HCT116 (cell line): ENCODE measurements around the gene TBC1D21. TPM values are rescaled to one million over a fixed set of nuclear protein-coding genes. Genes with fewer than 3 reads are reported as not detected.

Experiments
- ATAC-seq: fragments of 200-7000 bp; cut with Tn5 transposase; 2 replicates; pipeline ENCODE4 v1.9.1; 2020; ENCODE audit warnings: mild to moderate bottlenecking, moderate library complexity
- BruUV-seq: library from RNA; stranded (reverse); fragments of 400-500 nt; replicated peaks from 2 replicates; lab custom pipeline; 2021; lab: Mats Ljungman, UMichigan
- CTCF ChIA-PET: fragments of 300-600 bp; sonication (Branson Sonifier 250); formaldehyde crosslinking; loops from one replicate; lab custom pipeline; 2021; ENCODE audit warnings: antibody characterized with exemption; lab: Charles Lee
- POLR2A ChIA-PET: fragments of 300-600, 350-600 bp; sonication (Branson Sonifier 250); formaldehyde crosslinking; loops from one replicate; lab custom pipeline; 2021; ENCODE audit warnings: antibody characterized with exemption; lab: Charles Lee
- RAD21 ChIA-PET, 2 experiments: fragments of 300-600 bp; sonication (Branson Sonifier 250); formaldehyde crosslinking; loops; one replicate each; lab custom pipeline; 2023; ENCODE audit warnings: low total read pairs in 2 of 2; ENCODE audit not compliant: uncharacterized antibody in 2 of 2, unreplicated experiment in 2 of 2, low non-redundant PET in 1 of 2; lab: Charles Lee
- DNase-seq: peaks from one replicate; pipeline ENCODE4 v3.0.0-alpha.2; 2010; ENCODE audit warnings: low read depth, low spot score
- H2AFZ ChIP-seq: fragments of 200-600 bp; shearing (Covaris generic), sonication (generic); 2 replicates; pipeline ENCODE4 v1.6.1; 2017; ENCODE audit warnings: low read depth, mixed run types, mixed read lengths, antibody characterized with exemption, low read length; ENCODE audit not compliant: poor library complexity, severe bottlenecking
- H3K27ac ChIP-seq: 2 replicates; pipeline ENCODE4 v1.5.1; 2012; ENCODE audit warnings: low read depth, low read length
- H3K27me3 ChIP-seq: fragments of 200-600 bp; sonication (generic); 2 replicates; pipeline ENCODE4 v1.6.1; 2016; ENCODE audit warnings: mixed run types, low read length, mixed read lengths; ENCODE audit not compliant: insufficient read depth
- H3K36me3 ChIP-seq, 2 experiments: fragments of 200-500 bp in 1 of 2; fragments of 200-600 bp in 1 of 2; sonication (Bioruptor generic) in 1 of 2; sonication (generic) in 1 of 2; 2 replicates each; pipeline versions ENCODE4 v1.5.1 to v1.6.1; 2014 to 2016; ENCODE audit warnings: low read length in 2 of 2, inconsistent platforms in 1 of 2, mixed read lengths in 1 of 2, mixed run types in 1 of 2; ENCODE audit not compliant: insufficient read depth in 2 of 2, control insufficient read depth in 1 of 2
- H3K4me1 ChIP-seq, 2 experiments: fragments of 200-600 bp in 1 of 2; sonication (generic) in 1 of 2; 2 replicates each; pipeline versions ENCODE4 v1.5.1 to v1.6.1; 2012 to 2017; ENCODE audit warnings: low read length in 2 of 2, inconsistent platforms in 1 of 2, mild to moderate bottlenecking in 1 of 2, mixed read lengths in 1 of 2, mixed run types in 1 of 2, moderate library complexity in 1 of 2; ENCODE audit not compliant: insufficient read depth in 2 of 2, control insufficient read depth in 1 of 2
- H3K4me2 ChIP-seq: fragments of 200-600 bp; sonication (generic); 2 replicates; pipeline ENCODE4 v1.6.1; 2017; ENCODE audit warnings: mixed run types, low read length, mixed read lengths
- H3K4me3 ChIP-seq, 2 experiments: fragments of 200-600 bp in 1 of 2; sonication (generic) in 1 of 2; replicated peaks in 1 of 2; 2 replicates each; pipeline ENCODE4 v1.5.1; 2011 to 2016; ENCODE audit warnings: low read length in 2 of 2, control low read depth in 1 of 2, low read depth in 1 of 2, mild to moderate bottlenecking in 1 of 2, mixed read lengths in 1 of 2, mixed run types in 1 of 2
- H3K79me2 ChIP-seq: fragments of 200-600 bp; sonication (generic); 2 replicates; pipeline ENCODE4 v1.6.1; 2017; ENCODE audit warnings: mild to moderate bottlenecking, mixed run types, low read length, moderate library complexity, mixed read lengths; ENCODE audit not compliant: insufficient read depth
- H3K9ac ChIP-seq: fragments of 200-600 bp; sonication (generic); 2 replicates; pipeline ENCODE4 v1.6.1; 2016; ENCODE audit warnings: low read length, mixed read lengths
- H3K9me2 ChIP-seq: fragments of 200-600 bp; sonication (generic), shearing (Covaris generic); 2 replicates; pipeline ENCODE4 v1.6.1; 2017; ENCODE audit warnings: mixed run types, mild to moderate bottlenecking, moderate library complexity; ENCODE audit not compliant: insufficient read depth
- H3K9me3 ChIP-seq, 2 experiments: fragments of 200-500 bp in 1 of 2; fragments of 200-600 bp in 1 of 2; sonication (Bioruptor generic) in 1 of 2; sonication (generic) in 1 of 2; 2 replicates each; pipeline ENCODE4 v1.6.1; 2014 to 2017; ENCODE audit warnings: low read length in 2 of 2, mixed read lengths in 2 of 2, inconsistent platforms in 1 of 2, low read depth in 1 of 2, mild to moderate bottlenecking in 1 of 2, mixed run types in 1 of 2, moderate library complexity in 1 of 2; ENCODE audit not compliant: control insufficient read depth in 1 of 2, insufficient read depth in 1 of 2
- H4K20me1 ChIP-seq: fragments of 200-600 bp; sonication (generic), shearing (Covaris generic); 2 replicates; pipeline ENCODE4 v1.6.1; 2017; ENCODE audit warnings: mixed run types, mild to moderate bottlenecking, moderate library complexity; ENCODE audit not compliant: insufficient read depth
- ATF3 ChIP-seq: IDR thresholded peaks from 2 replicates; pipeline ENCODE4 v1.6.1; 2012
- CEBPB ChIP-seq: IDR thresholded peaks from 2 replicates; pipeline ENCODE4 v1.6.1; 2012; ENCODE audit warnings: low read depth
- ELF1 ChIP-seq: IDR thresholded peaks from 2 replicates; pipeline ENCODE4 v1.6.1; 2012; ENCODE audit warnings: low read depth, borderline replicate concordance
- EZH2phosphoT487 ChIP-seq: fragments of 200-600 bp; IDR thresholded peaks from 2 replicates; pipeline ENCODE4 v1.6.1; 2018; ENCODE audit warnings: antibody characterized with exemption, borderline replicate concordance
- FOSL1 ChIP-seq: IDR thresholded peaks from 2 replicates; pipeline ENCODE4 v1.6.1; 2012; ENCODE audit warnings: low read depth
- MAX ChIP-seq: IDR thresholded peaks from 2 replicates; pipeline ENCODE4 v1.6.1; 2012
- POLR2A ChIP-seq: IDR thresholded peaks from 2 replicates; pipeline ENCODE4 v1.7.0; 2011; ENCODE audit warnings: borderline replicate concordance; ENCODE audit not compliant: insufficient read depth, insufficient read length; ENCODE audit errors: extremely low read depth
- RAD21 ChIP-seq: IDR thresholded peaks from 2 replicates; pipeline ENCODE4 v1.6.1; 2012; ENCODE audit warnings: low read depth, mild to moderate bottlenecking
- SIN3A ChIP-seq: IDR thresholded peaks from 2 replicates; pipeline ENCODE4 v1.6.1; 2012; ENCODE audit warnings: low read depth
- SP1 ChIP-seq: IDR thresholded peaks from 2 replicates; pipeline ENCODE4 v1.6.1; 2012; ENCODE audit warnings: low read depth
- ZNF274 ChIP-seq: fragments of 200-500 bp; sonication (Bioruptor generic); IDR thresholded peaks from 2 replicates; pipeline ENCODE4 v1.6.1; 2014; ENCODE audit warnings: mild to moderate bottlenecking, low read depth, low read length, inconsistent platforms
- intact Hi-C: fragments of 100-400 bp; cut with micrococcal nuclease; formaldehyde crosslinking; loops from 2 replicates; pipeline ENCODE4 v1.10.0; 2022
- total RNA-seq: library from RNA; stranded (reverse); gene quantifications from one replicate; pipeline ENCODE4 v1.2.1, GENCODE V29; 2021; ENCODE audit not compliant: unreplicated experiment
- TF ChIP-seq, protein P1 (sequence below): IDR thresholded peaks from 2 replicates; pipeline ENCODE4 v1.6.1; 2011; ENCODE audit warnings: mild to moderate bottlenecking, low read length, moderate library complexity; ENCODE audit not compliant: insufficient replicate concordance; ENCODE audit errors: extremely low read depth
- TF ChIP-seq, protein P2 (sequence below): IDR thresholded peaks from 2 replicates; pipeline ENCODE4 v1.6.1; 2012; ENCODE audit warnings: low read depth

Gene TBC1D21
- total RNA-seq, 1 experiment from 2014 or later, result not detected

GRCh38 chr15:73852507-73852906 lies 20.9 kb upstream of the TBC1D21 start (continued):
- TF ChIP-seq, protein P1, sequence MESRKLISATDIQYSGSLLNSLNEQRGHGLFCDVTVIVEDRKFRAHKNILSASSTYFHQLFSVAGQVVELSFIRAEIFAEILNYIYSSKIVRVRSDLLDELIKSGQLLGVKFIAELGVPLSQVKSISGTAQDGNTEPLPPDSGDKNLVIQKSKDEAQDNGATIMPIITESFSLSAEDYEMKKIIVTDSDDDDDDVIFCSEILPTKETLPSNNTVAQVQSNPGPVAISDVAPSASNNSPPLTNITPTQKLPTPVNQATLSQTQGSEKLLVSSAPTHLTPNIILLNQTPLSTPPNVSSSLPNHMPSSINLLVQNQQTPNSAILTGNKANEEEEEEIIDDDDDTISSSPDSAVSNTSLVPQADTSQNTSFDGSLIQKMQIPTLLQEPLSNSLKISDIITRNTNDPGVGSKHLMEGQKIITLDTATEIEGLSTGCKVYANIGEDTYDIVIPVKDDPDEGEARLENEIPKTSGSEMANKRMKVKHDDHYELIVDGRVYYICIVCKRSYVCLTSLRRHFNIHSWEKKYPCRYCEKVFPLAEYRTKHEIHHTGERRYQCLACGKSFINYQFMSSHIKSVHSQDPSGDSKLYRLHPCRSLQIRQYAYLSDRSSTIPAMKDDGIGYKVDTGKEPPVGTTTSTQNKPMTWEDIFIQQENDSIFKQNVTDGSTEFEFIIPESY, result no peak
- no peak for TF ChIP-seq ZNF274

GRCh38 chr15:73854265-73854664 lies 19.1 kb upstream of the TBC1D21 start:
- Histone ChIP-seq H3K9me2 (no peaks in the 10 kb centered on the region), H3K4me1 (no peaks in the 10 kb centered on the region), H3K27me3 (peaks cover 52% of the 10 kb centered on the region), H3K9me3 (no peaks in the 10 kb centered on the region), H3K27ac (no peak overlapping the region), H4K20me1 (no peaks in the 10 kb centered on the region), H3K9ac (no peak overlapping the region), H3K4me3 (no peak overlapping the region), H3K36me3 (no peaks in the 10 kb centered on the region), H2AFZ (no peak overlapping the region), H3K79me2 (no peaks in the 10 kb centered on the region), H3K4me2 (no peak overlapping the region)
- POLR2A ChIA-PET, result no interaction called here
- ATAC-seq (no peak), DNase-seq (no peak)
- BruUV-seq, result no TSS peak
- RAD21 ChIA-PET, result no interaction called here
- TF ChIP-seq SP1 (no peak), MAX (no peak), RAD21 (no peak), ZNF274 (no peak), FOSL1 (no peak), CEBPB (no peak), ELF1 (no peak), POLR2A (no peak), ATF3 (no peak), SIN3A (no peak), EZH2phosphoT487 (no peak)
- TF ChIP-seq, protein P1, result no peak
- TF ChIP-seq, protein P2, sequence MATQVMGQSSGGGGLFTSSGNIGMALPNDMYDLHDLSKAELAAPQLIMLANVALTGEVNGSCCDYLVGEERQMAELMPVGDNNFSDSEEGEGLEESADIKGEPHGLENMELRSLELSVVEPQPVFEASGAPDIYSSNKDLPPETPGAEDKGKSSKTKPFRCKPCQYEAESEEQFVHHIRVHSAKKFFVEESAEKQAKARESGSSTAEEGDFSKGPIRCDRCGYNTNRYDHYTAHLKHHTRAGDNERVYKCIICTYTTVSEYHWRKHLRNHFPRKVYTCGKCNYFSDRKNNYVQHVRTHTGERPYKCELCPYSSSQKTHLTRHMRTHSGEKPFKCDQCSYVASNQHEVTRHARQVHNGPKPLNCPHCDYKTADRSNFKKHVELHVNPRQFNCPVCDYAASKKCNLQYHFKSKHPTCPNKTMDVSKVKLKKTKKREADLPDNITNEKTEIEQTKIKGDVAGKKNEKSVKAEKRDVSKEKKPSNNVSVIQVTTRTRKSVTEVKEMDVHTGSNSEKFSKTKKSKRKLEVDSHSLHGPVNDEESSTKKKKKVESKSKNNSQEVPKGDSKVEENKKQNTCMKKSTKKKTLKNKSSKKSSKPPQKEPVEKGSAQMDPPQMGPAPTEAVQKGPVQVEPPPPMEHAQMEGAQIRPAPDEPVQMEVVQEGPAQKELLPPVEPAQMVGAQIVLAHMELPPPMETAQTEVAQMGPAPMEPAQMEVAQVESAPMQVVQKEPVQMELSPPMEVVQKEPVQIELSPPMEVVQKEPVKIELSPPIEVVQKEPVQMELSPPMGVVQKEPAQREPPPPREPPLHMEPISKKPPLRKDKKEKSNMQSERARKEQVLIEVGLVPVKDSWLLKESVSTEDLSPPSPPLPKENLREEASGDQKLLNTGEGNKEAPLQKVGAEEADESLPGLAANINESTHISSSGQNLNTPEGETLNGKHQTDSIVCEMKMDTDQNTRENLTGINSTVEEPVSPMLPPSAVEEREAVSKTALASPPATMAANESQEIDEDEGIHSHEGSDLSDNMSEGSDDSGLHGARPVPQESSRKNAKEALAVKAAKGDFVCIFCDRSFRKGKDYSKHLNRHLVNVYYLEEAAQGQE, result no peak
- CTCF ChIA-PET, result no interaction called here
- intact Hi-C loops, result no loop called here
